Liver (tissue), 3 donors: Measurements from ENCODE around the gene AQP6.

ENCODE experiments used
- CTCF ChIP-seq: fragments of 150-350 bp; IDR thresholded peaks from 2 replicates; pipeline ENCODE4 v1.5.1; 2017; ENCODE audit warnings: improper control_type of control experiment, low read depth, low read length; ENCODE audit not compliant: missing input control
- GABPA ChIP-seq, 2 donors: IDR thresholded peaks in 1 of 2; conservative IDR thresholded peaks in 1 of 2; 2 replicates each; pipeline ENCODE4 v1.6.1; 2016; ENCODE audit warnings: antibody characterized with exemption in 2 of 2, mild to moderate bottlenecking in 1 of 2, moderate library complexity in 1 of 2
- RAD21 ChIP-seq, 2 donors: IDR thresholded peaks; 2 replicates each; pipeline ENCODE4 v1.6.1; 2016; ENCODE audit warnings: antibody characterized with exemption in 2 of 2, mild to moderate bottlenecking in 2 of 2
- SP1 ChIP-seq: IDR thresholded peaks from 2 replicates; pipeline ENCODE4 v1.6.1; 2018; ENCODE audit warnings: antibody characterized with exemption, mild to moderate bottlenecking
- TAF1 ChIP-seq: conservative IDR thresholded peaks from 2 replicates; pipeline ENCODE4 v1.6.1; 2016; ENCODE audit warnings: antibody characterized with exemption, mild to moderate bottlenecking
- donor health status: healthy.
- donor health status: healthy.

- TF ChIP-seq RAD21 (IDR thresholded peaks at IDR 0.05) (no peak), CTCF (no peak), TAF1 (no peak), SP1 (no peak), GABPA (IDR thresholded peaks at IDR 0.05 in 1 of 2, conservative IDR thresholded peaks at IDR 0.05 in 1 of 2) (no peak)
Observed at GRCh38 chr12:49961993-49962764, 10.6 kb upstream of the AQP6 start.
